Adrenal gland (tissue), 12 donors: ENCODE data around the gene HNRNPLL. TPM values are rescaled to one million over a fixed set of nuclear protein-coding genes. Genes with fewer than 3 reads are reported as not detected.
"Not testable (repeated sequence)": the region's sequence is repeated elsewhere in the genome, so short reads cannot be mapped to it uniquely, and the experiment has no call there.

Experiments used
- DNase-seq, 7 donors: peaks; one replicate each; pipeline ENCODE4 v3.0.0-alpha.2; 2019 to 2020
- H3K27ac ChIP-seq, 5 donors: fragments of 200-600 bp; sonication (generic) in 4 of 5; 1 replicate in 3 of 5; 2 replicates in 2 of 5; pipeline versions ENCODE4 v1.5.1 to v1.8.0; 2016 to 2020; ENCODE audit warnings: mild to moderate bottlenecking in 1 of 5
- H3K27me3 ChIP-seq: fragments of 200-600 bp; 2 replicates; pipeline ENCODE4 v1.8.0; 2021
- H3K36me3 ChIP-seq, 2 donors: fragments of 200-600 bp; replicated peaks in 1 of 2; 1 replicate in 1 of 2; 2 replicates in 1 of 2; pipeline versions ENCODE4 v1.5.1 to v1.8.0; 2018 to 2022
- H3K4me1 ChIP-seq, 2 donors: fragments of 200-600 bp; replicated peaks in 1 of 2; 1 replicate in 1 of 2; 2 replicates in 1 of 2; pipeline versions ENCODE4 v1.5.1 to v1.8.0; 2018 to 2021
- H3K4me3 ChIP-seq, 4 donors: fragments of 200-600 bp; sonication (generic) in 3 of 4; one replicate each; pipeline ENCODE4 v1.5.1; 2016 to 2018
- H3K9me3 ChIP-seq, 3 donors: fragments of 200-600 bp; sonication (generic) in 1 of 3; replicated peaks in 1 of 3; 1 replicate in 2 of 3; 2 replicates in 1 of 3; pipeline versions ENCODE4 v1.5.1 to v1.8.0; 2016 to 2021
- CTCF ChIP-seq, 6 experiments: fragments of 450-650 bp in 4 of 6; fragments of 200-600 bp in 2 of 6; sonication (generic) in 1 of 6; IDR thresholded peaks; 1 replicate in 5 of 6; 2 replicates in 1 of 6; pipeline versions ENCODE4 v1.5.1 to v1.8.0; 2016 to 2021; ENCODE audit warnings: antibody characterized with exemption in 6 of 6, mild to moderate bottlenecking in 2 of 6, moderate library complexity in 1 of 6
- POLR2A ChIP-seq, 2 donors: fragments of 450-650 bp; IDR thresholded peaks; one replicate each; pipeline ENCODE4 v1.6.1; 2017; ENCODE audit warnings: antibody characterized with exemption in 2 of 2, mild to moderate bottlenecking in 2 of 2, moderate library complexity in 1 of 2
- WGBS, 4 donors: extraction: QIAGEN DNeasy Blood & Tissue Kit in 2 of 4; methylation state at CpG; one replicate each; pipeline versions ENCODE4 v1.1.5 to v1.1.7; 2013 to 2017; 5-methylcytosine and 5-hydroxymethylcytosine counted together
- intact Hi-C, 2 donors: fragments of 100-400 bp; cut with DNase I; formaldehyde crosslinking; loops; one replicate each; pipeline versions ENCODE4 v1.14.1 to v1.15.0; 2022 to 2023
- polyA plus RNA-seq, 3 donors: library from polyadenylated mRNA; stranded (reverse); fragments of 200-250 nt in 2 of 3; fragments of 350-450 nt in 1 of 3; fragmentation: Illumina TruSeq in 1 of 3; extraction: RNeasy Lipid Tissue Mini Kit (QIAGEN cat#74804) in 1 of 3; gene quantifications; one replicate each; pipeline ENCODE4 v1.2.3, GENCODE V29; 2013 to 2014
- total RNA-seq, 9 donors: library from RNA; depleted of rRNA in 4 of 9; stranded (reverse); fragments of >200 nt in 4 of 9; fragments of 120-200 nt in 1 of 9; fragmentation: NEBNext Ultra II Directional in 1 of 9; extraction: Animal tissue kit (Norgen Biotek cat#: 25700) in 1 of 9; gene quantifications; one replicate each; pipeline versions ENCODE4 v1.1.0 to v1.2.4, GENCODE V29; 2013 to 2023
- donor health status: healthy with polysubstance abuse.
- donor health status: Bipolar disorder and iron deficiency.
- donor health status: DM: yes; HTN: yes; CAD: no.
- donor health status: DM: no; HTN: no; CAD: no.
- donor health status: DM: no; HTN: no; CAD: no.
- donor health status: DM: yes; HTN: yes; CAD: no.

HNRNPLL gene
- total and polyA plus RNA-seq, 12 donors, result 19.5 to 75.2 (median 49.4) TPM

DNA sequence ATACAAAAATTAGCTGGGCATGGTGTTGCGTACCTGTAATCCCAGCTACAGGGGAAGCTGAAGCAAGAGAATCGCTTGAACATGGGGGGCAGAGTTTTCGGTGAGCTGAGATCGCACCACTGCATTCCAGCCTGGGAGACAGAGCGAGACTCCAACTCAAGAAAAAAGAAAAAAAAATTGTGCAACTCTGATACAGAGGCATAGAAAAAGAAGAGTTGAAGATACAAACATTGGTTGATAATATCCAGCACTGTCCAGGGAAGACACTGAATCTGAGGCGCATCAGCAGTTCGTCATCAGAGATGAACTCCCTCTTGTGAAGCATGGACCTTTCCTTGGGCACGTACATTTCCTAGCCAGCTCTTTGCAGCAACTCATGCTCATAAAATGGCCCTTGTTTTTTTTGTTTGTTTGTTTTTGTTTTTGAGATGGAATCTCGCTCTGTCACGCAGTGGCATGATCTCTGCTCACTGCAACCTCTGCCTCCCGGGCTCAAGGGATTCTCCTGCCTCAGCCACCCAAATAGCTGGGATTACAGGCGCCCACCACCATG is 46.5 kb upstream of the HNRNPLL start:
- intact Hi-C loops, result no loop called here
- TF ChIP-seq POLR2A (IDR thresholded peaks at IDR 0.05), result no peak
- no peak for TF ChIP-seq CTCF (IDR thresholded peaks at IDR 0.05)
- Histone ChIP-seq H3K27me3 (no peaks in the 10 kb centered on the region), H3K4me1 (peaks cover 25 to 26% of the 10 kb centered on the region in 2 donors), H3K36me3 (no peaks in the 10 kb centered on the region), H3K27ac (no peak overlapping the region), H3K9me3 (no peaks in the 10 kb centered on the region), H3K4me3 (no peak overlapping the region)
- peak in 1 of 7 donors; percentile 43 for DNase-seq
- WGBS, 4 donors, result 94 to 97% (median 94%) methylated on average over 12 of the region's 12 CpGs

DNA sequence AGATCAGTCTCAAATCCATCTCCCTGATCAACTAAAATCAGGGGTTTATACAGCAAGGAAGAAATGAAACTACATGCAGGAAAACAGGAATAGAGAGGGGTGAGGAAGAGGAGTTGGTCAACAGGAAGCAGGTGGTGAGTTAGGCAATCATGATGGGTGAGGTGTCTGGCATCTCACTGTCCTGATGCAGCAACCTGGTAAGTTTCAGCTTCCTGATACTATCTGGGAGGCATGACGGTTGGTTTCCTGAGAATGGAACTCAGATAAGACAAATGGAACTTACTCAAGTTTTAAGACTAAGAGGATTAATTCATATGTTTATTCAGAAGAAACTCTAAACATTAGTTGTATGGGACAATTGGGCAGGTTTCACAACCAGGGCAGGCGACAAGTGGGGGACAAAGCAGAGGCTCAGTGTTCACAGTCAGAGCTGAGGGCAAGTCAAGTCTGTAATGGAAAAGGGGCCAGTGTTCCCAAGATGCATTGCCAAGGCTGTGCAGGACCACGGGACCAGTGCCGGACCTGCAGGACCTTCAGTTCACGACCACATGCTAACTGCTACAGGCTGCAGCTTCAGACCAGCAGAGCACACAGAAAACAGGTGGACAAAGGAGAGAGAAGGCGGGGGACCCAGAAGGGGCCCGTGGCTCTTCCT is 45.5 kb upstream of the HNRNPLL start:
- H3K27me3 ChIP-seq, result no peaks in the 10 kb centered on the region
- TF ChIP-seq POLR2A (IDR thresholded peaks at IDR 0.05) (no peak), CTCF (IDR thresholded peaks at IDR 0.05) (no peak)
- intact Hi-C loops, result no loop called here
- H3K4me3 ChIP-seq, result no peak overlapping the region
- H3K4me1 ChIP-seq, result peaks cover 15% of the 10 kb centered on the region in 2 donors
- peak in 2 of 7 donors; percentile 19 to 59 for DNase-seq
- no peaks in the 10 kb centered on the region for H3K9me3 ChIP-seq
- no peak overlapping the region for H3K27ac ChIP-seq
- no peaks in the 10 kb centered on the region for H3K36me3 ChIP-seq
- WGBS, 4 donors, result 88 to 95% (median 92%) methylated on average over 7 of the region's 7 CpGs

GRCh38 chr2:38643683-38644511 is 41.2 kb upstream of the HNRNPLL start:
- DNase-seq, H3K9me3 ChIP-seq, intact Hi-C loops, H3K4me3 ChIP-seq, H3K36me3 ChIP-seq, H3K27ac ChIP-seq, H3K4me1 ChIP-seq, H3K27me3 ChIP-seq: not testable (repeated sequence)
- 85 to 89% (median 87%) methylated on average over 14 to 16 of the region's 16 CpGs for WGBS, 4 donors

DNA sequence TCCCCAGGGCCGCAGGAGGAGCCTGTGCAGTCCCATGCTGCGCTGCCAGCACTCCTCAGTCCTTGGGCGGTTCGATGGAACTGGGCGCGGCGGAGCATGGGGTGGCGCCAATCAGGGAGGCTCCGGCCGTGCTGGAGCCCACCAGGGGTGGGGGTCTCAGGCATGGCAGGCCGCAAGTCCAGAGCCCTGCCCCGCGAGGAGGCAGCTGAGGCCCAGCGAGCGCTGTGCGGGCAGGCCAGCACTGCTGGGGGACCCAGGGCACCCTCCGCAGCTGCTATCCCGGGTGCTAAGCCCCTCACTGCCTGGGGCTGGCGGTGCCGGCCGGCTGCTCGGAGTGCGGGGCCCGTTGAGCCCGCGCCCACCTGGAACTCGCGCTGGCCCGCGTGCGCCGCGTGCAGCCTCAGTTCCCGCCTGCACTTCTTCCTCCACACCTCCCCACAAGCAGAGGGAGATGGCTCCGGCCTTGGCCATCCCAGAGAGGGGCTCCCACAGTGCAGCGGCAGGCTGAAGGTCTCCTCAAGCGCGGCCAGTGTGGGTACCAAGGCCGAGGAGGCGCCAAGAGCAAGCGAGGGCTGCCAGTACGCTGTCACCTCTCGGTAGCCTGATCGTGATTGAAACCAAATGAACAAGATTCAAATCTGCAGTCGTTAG is 40.4 kb upstream of the HNRNPLL start:
- Histone ChIP-seq H3K36me3 (no peaks in the 10 kb centered on the region), H3K4me1 (no peaks in the 10 kb centered on the region), H3K27me3 (no peaks in the 10 kb centered on the region), H3K4me3 (no peak overlapping the region), H3K27ac (no peak overlapping the region), H3K9me3 (no peaks in the 10 kb centered on the region)
- TF ChIP-seq CTCF (IDR thresholded peaks at IDR 0.05), result no peak
- TF ChIP-seq POLR2A (IDR thresholded peaks at IDR 0.05), result no peak
- DNase-seq, result peak in 1 of 7 donors; percentile 44
- 96 to 98% (median 97%) methylated on average over 18 to 45 of the region's 45 CpGs for whole genome bisulfite sequencing, 4 donors
- intact Hi-C loops, result no loop called here

- DNase-seq, result peak in 1 of 7 donors; percentile 44
- WGBS, 4 donors, result 85 to 92% (median 89%) methylated on average over 13 to 14 of the region's 14 CpGs
- H3K4me3 ChIP-seq, H3K27me3 ChIP-seq, intact Hi-C loops, H3K4me1 ChIP-seq, H3K36me3 ChIP-seq, H3K27ac ChIP-seq, H3K9me3 ChIP-seq: not testable (repeated sequence)
Measured at GRCh38 chr2:38642373-38643017, 39.8 kb upstream of the HNRNPLL start.
